CD4-positive, alpha-beta T cell treated with Interleukin-10 for 1 hour (primary cell): ENCODE measurements around the gene CACNA2D1.
"Not testable (repeated sequence)": the region's sequence is repeated elsewhere in the genome, so short reads cannot be mapped to it uniquely, and the experiment has no call there.

Source experiments
- DNase-seq: peaks from one replicate; pipeline ENCODE4 v3.0.0-alpha.2; 2020

Gene CACNA2D1

GRCh38 chr7:82433507-82433906 lies 10.1 kb downstream of the CACNA2D1 start:
- DNase-seq: no peak

DNA sequence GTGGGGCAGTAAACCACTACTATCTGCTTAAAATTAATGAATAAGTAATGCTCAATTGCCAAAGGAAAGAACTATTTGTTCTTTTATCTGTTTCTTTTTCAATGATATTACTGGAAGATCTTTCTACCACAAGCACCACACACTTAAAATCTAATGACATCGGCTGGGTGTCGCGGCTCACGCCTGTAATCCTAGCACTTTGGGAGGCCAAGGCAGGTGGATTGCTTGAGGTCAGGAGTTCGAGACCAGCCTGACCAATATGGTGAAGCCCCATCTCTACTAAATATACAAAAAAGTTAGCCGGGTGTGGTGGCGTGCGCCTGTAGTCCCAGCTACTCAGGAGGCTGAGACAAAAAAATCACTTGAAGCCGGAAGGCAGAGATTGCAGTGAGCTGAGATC lies 10.8 kb downstream of the CACNA2D1 start:
- not testable (repeated sequence) for DNase-seq

DNA sequence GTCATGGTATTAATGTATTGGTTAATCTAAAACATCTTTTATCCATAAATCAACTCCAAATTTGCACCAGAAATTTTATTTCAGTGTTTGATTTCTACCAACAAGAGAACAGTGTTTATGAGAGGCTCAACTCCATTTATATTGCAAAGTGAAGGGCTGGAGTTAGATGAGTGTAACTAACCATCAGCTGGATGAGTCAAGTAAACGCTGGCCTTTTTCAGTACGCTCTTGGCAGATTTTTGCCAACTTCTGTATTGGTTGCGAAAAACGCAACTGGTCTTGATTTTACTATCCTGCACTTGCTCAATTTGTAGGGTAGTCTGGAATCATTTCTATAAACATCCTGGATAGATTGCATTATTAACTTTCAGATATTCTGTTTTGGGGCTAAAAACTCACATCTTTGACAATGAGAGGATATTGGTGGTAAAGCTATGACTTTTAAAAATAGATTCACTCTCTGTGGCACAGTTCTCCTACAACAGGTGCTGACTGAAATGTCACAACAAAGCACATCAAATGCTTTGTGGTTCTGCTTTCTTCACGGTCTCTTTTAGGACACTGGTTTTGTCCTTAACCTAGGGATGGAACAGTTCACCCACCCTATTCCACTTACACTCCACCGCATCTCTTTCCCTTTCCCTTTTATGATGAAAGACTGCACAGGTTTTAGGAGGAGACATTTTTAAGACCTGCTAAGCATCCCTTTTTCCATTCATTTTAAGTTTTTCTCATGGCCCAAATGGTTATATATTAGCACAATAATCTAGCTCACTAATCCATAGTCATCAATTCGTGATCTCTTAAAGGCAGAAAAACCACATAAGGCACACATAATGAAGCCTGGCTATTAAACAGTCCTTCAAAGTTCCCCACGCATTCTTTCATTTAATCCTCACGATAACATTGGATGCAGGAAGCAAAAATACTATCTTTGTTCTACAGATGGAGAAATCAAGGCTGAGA lies 12.8 kb downstream of the CACNA2D1 start:
- DNase-seq: no peak

DNA sequence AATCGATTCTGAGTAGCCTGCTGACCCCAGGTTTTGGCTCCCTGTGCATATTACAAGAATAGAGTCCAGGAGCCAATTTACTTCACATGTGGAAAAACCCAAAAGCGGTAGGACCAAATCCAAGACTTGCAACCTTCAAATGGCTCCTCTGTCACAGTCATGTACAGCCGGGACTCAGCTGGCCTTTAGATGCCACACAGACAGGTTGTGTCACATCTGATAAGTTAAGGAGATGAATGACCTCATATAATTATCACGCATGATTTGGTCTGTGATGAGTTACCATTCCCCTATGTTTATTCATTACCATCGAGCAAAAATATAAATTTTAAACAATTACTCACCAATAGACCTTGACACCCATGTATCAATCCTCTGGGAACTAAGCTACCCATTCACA lies 14.2 kb downstream of the CACNA2D1 start:
- no peak for DNase-seq

- DNase-seq: no peak
Observed at GRCh38 chr7:82428186-82428961, 15.2 kb downstream of the CACNA2D1 start.

DNA sequence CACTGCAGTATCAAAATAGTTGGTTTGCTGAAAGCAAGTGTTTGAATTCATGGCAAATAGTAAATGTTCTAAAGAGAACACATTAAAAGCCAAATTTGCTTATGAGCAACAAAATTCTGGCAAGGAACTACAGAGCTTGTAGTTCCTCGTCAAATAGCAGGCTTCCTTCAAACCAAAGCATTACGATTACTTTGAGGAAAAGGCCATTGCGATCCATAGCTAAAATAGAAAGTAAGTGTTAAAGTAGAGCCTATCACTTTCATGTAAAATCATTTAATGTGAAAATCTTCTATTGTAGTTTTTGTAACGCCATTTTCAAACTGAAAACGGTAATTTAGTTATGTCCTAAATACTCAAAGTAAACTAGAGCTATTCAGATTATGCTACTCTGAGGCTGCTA lies 20.1 kb downstream of the CACNA2D1 start:
- no peak for DNase-seq

DNA sequence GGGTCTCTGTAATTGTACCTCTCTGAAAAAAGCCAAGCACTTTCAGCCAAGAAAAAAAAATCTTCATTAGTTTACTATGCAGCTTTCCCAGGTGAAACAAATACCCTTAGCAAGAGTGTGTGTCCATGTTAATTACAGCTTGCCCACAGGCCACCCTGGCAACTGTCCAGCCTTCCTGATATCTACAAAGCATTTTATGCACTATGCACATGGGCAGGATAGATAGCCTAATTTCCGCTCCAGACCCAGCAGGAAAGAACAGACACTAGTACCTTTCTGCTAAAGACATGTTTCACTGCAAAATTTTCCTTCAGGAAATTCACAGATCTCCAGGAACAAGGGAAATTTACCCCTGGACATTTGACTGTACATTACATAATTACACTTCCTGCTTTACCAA lies 24.4 kb downstream of the CACNA2D1 start:
- DNase-seq: no peak

GRCh38 chr7:82417898-82418297 lies 25.7 kb downstream of the CACNA2D1 start:
- no peak for DNase-seq

DNA sequence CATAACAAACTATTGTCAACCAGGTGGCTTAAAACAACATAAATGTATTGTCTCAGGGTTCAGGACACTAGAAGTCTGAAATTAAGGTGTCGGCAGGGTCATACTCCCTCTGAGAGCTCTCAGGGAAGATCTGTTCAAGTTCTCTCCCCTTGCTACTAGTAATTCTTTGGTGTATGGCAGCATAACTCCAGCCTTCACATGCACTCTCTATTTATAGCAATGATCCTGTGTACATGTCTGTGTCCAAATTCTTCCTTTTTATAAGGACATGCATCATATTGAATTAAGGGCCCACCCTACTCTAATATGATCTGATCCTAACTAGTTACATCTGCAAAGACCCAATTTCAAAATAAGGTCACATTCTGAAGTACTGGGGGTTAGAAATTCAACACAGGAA lies 27.2 kb downstream of the CACNA2D1 start:
- no peak for DNase-seq

DNA sequence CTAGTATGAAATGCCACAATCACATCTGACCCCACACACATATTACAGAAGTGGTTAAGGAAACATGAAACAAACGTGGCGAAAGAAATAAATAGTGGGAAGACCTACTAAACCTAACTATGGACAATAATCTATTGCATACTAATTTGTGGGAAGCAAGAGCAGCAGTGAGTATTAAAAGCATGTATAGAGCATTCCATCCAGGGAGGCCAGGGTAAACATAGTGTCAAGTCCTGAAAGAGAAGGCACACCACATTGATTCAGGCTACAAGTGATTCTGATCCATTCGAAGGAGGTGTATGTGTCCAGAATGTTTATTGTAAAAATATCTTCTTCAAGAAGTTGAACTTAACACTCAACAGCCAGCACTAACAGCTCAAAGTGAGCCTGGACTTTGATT lies 29.2 kb downstream of the CACNA2D1 start:
- DNase-seq: no peak

- no peak for DNase-seq
Observed at GRCh38 chr7:82413237-82413636, 30.3 kb downstream of the CACNA2D1 start.

- no peak for DNase-seq
Observed at GRCh38 chr7:82411732-82412131, 31.8 kb downstream of the CACNA2D1 start.

DNA sequence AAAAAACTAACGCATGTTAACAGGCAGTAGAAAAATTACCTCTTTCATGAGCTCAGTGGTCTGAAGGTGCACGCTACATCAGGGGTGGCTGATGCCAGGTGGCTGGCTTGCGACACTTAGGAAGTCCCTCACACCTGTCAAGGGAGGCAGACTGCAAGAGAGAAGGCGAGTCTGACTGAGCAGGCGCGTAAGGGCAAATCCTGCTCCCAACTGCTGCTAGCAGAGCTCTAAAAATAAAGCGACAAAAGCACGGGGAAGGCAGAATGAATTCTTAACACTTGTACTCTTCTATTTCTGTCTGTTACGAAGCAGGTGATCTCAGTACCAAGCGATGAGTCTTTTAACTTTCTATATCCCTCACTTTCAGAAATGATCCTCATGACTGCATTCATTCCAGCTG lies 33.1 kb downstream of the CACNA2D1 start:
- DNase-seq: no peak

- no peak for DNase-seq
Observed at GRCh38 chr7:82406937-82407336, 36.6 kb downstream of the CACNA2D1 start.

GRCh38 chr7:82405301-82405700 lies 38.3 kb downstream of the CACNA2D1 start:
- DNase-seq: no peak

DNA sequence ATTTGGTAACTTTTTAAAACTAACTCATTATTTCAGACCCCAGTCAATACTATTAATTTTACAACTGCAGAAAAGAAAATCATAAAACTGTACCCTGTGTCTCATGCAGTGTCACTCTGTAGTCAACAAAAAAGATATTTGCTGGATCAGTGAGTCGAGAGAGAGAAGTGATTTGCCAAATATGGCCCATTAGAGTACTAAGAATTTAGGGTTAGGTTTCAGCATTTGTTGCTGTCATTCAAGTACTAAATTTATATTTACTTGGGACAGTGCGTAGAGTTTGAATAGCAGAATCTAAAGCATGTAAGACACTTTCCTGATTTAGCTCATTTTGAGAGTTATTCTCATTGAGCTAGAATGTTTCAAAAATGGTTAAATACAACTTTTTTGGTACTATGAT lies 38.9 kb downstream of the CACNA2D1 start:
- no peak for DNase-seq

DNA sequence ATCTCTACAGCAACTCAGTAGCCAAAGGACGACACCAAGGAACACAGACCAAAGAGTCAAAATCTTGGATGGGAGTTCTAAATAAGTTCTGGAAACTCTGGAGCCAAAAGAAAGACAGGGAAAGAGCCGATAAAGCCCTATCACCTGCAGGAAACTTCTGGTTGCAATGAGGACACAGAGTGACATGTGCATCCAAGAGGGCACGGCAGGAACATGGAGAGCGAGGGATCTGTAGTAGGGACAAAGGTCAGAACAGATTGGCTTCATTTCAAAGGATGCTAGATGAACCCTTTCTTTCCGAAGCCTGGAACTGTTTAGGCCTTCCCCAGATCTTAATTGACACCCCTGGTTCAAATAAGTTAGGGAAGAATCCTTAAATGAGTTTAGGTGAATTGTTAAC lies 39.5 kb downstream of the CACNA2D1 start:
- no peak for DNase-seq

- DNase-seq: no peak
Observed at GRCh38 chr7:82397879-82398524, 45.6 kb downstream of the CACNA2D1 start.

- DNase-seq: no peak
Observed at GRCh38 chr7:82396343-82396742, 47.2 kb downstream of the CACNA2D1 start.

DNA sequence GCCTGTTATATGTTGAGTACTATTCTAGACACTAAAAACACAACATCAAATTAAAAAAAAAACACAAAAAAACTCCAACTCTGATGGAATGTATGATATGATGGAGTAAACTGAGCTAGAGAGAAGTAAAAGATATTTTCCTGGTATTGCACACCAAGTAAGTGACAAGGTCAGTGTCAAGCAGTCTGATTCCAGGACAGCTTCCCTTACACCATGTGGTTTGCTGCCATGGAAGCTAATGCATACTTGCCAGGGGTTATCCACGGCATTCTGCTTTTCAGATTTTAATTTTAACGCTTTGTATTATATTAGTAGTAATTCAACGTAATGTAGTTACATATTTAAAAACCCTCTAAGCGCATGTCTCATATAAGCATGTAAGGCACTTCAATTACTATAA lies 48.4 kb downstream of the CACNA2D1 start:
- DNase-seq: no peak

- DNase-seq: no peak
Observed at GRCh38 chr7:82393840-82394220, 49.7 kb downstream of the CACNA2D1 start.

- no peak for DNase-seq
Observed at GRCh38 chr7:82393076-82393839, 50.3 kb downstream of the CACNA2D1 start.

- no peak for DNase-seq
Observed at GRCh38 chr7:82390936-82391335, 52.6 kb downstream of the CACNA2D1 start.
